ENCODE data around the gene NT5DC1.

Gene NT5DC1

GRCh38 chr6:116210750-116211425 is 110.2 kb downstream of the NT5DC1 start:
- Histone ChIP-seq H3K36me3 (ENCODE audit: control insufficient read depth, insufficient read depth, low read length) (no peaks in the 10 kb centered on the region), H3K4me3 (ENCODE audit: low read length) (no peak overlapping the region), H3K9me3 (ENCODE audit: control insufficient read depth, insufficient read depth, low read length) (no peaks in the 10 kb centered on the region), H3K27ac (ENCODE audit: low read length) (no peak overlapping the region), H3K4me1 (ENCODE audit: control insufficient read depth, insufficient read depth, low read length) (no peaks in the 10 kb centered on the region), H3K27me3 (ENCODE audit: control insufficient read depth, insufficient read depth, low read length) (no peaks in the 10 kb centered on the region)
- WGBS (ENCODE audit: insufficient coverage, insufficient read length), result no CpG with 5 or more reads among the region's 3 CpGs
- DNase-seq (ENCODE audit: low read depth, low spot score), result no peak

GRCh38 chr6:116214681-116215080 is 114.0 kb downstream of the NT5DC1 start:
- Histone ChIP-seq H3K4me3 (ENCODE audit: low read length) (no peak overlapping the region), H3K27me3 (ENCODE audit: control insufficient read depth, insufficient read depth, low read length) (no peaks in the 10 kb centered on the region), H3K4me1 (ENCODE audit: control insufficient read depth, insufficient read depth, low read length) (no peaks in the 10 kb centered on the region), H3K9me3 (ENCODE audit: control insufficient read depth, insufficient read depth, low read length) (no peaks in the 10 kb centered on the region), H3K27ac (ENCODE audit: low read length) (no peak overlapping the region), H3K36me3 (ENCODE audit: control insufficient read depth, insufficient read depth, low read length) (no peaks in the 10 kb centered on the region)
- DNase-seq (ENCODE audit: low read depth, low spot score), result no peak
- WGBS (ENCODE audit: insufficient coverage, insufficient read length), result no CpG with 5 or more reads among the region's 1 CpG

- H3K4me3 ChIP-seq (ENCODE audit: low read length), result no peak overlapping the region
- no peaks in the 10 kb centered on the region for H3K4me1 ChIP-seq (ENCODE audit: control insufficient read depth, insufficient read depth, low read length)
- no peaks in the 10 kb centered on the region for H3K27me3 ChIP-seq (ENCODE audit: control insufficient read depth, insufficient read depth, low read length)
- H3K27ac ChIP-seq (ENCODE audit: low read length), result no peak overlapping the region
- no CpG with 5 or more reads among the region's 5 CpGs for WGBS (ENCODE audit: insufficient coverage, insufficient read length)
- no peaks in the 10 kb centered on the region for H3K36me3 ChIP-seq (ENCODE audit: control insufficient read depth, insufficient read depth, low read length)
- DNase-seq (ENCODE audit: low read depth, low spot score), result no peak
- H3K9me3 ChIP-seq (ENCODE audit: control insufficient read depth, insufficient read depth, low read length), result no peaks in the 10 kb centered on the region
These were observed 114.8 kb downstream of the NT5DC1 start for GRCh38 chr6:116215414-116215813.

GRCh38 chr6:116217069-116217468 is 116.4 kb downstream of the NT5DC1 start:
- no peak overlapping the region for H3K27ac ChIP-seq (ENCODE audit: low read length)
- no peak for DNase-seq (ENCODE audit: low read depth, low spot score)

GRCh38 chr6:116218172-116218633 is 117.5 kb downstream of the NT5DC1 start:
- no CpG with 5 or more reads among the region's 3 CpGs for WGBS (ENCODE audit: insufficient coverage, insufficient read length)
- Histone ChIP-seq H3K4me1 (ENCODE audit: control insufficient read depth, insufficient read depth, low read length) (no peaks in the 10 kb centered on the region), H3K4me3 (ENCODE audit: low read length) (no peak overlapping the region), H3K27ac (ENCODE audit: low read length) (no peak overlapping the region), H3K27me3 (ENCODE audit: control insufficient read depth, insufficient read depth, low read length) (no peaks in the 10 kb centered on the region), H3K9me3 (ENCODE audit: control insufficient read depth, insufficient read depth, low read length) (no peaks in the 10 kb centered on the region), H3K36me3 (ENCODE audit: control insufficient read depth, insufficient read depth, low read length) (no peaks in the 10 kb centered on the region)
- DNase-seq (ENCODE audit: low read depth, low spot score), result no peak

More at GRCh38 chr6:116217069-116217468, 116.4 kb downstream of the NT5DC1 start:
- WGBS (ENCODE audit: insufficient coverage, insufficient read length), result no CpG with 5 or more reads among the region's 1 CpG
- Histone ChIP-seq H3K36me3 (ENCODE audit: control insufficient read depth, insufficient read depth, low read length) (no peaks in the 10 kb centered on the region), H3K4me1 (ENCODE audit: control insufficient read depth, insufficient read depth, low read length) (no peaks in the 10 kb centered on the region), H3K4me3 (ENCODE audit: low read length) (no peak overlapping the region), H3K27me3 (ENCODE audit: control insufficient read depth, insufficient read depth, low read length) (no peaks in the 10 kb centered on the region), H3K9me3 (ENCODE audit: control insufficient read depth, insufficient read depth, low read length) (no peaks in the 10 kb centered on the region)

DNA sequence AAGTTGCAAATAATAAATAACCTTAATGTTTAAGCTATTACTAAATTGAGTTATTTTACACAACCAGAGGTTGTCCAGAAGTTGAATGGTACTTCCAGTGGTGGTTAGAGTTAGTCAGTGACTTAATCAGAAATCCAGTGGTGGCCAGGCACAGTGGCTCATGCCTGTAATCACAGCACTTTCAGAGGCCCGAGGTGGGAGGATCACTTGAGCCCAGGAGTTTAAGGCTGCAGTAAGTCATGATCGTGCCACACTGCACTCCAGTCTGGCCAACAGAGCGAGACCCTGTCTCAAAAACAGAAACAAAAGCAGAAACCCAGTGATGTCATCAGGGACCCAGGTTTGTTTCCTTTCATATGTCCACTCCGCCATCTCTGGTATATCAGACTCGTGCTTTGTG is 118.2 kb downstream of the NT5DC1 start:
- H3K9me3 ChIP-seq (ENCODE audit: control insufficient read depth, insufficient read depth, low read length), result no peaks in the 10 kb centered on the region
- H3K36me3 ChIP-seq (ENCODE audit: control insufficient read depth, insufficient read depth, low read length), result no peaks in the 10 kb centered on the region
- H3K27ac ChIP-seq (ENCODE audit: low read length), result no peak overlapping the region
- no peak for DNase-seq (ENCODE audit: low read depth, low spot score)
- no CpG with 5 or more reads among the region's 5 CpGs for WGBS (ENCODE audit: insufficient coverage, insufficient read length)
- H3K4me3 ChIP-seq (ENCODE audit: low read length), result no peak overlapping the region
- no peaks in the 10 kb centered on the region for H3K4me1 ChIP-seq (ENCODE audit: control insufficient read depth, insufficient read depth, low read length)
- H3K27me3 ChIP-seq (ENCODE audit: control insufficient read depth, insufficient read depth, low read length), result no peaks in the 10 kb centered on the region

- no peak for DNase-seq (ENCODE audit: low read depth, low spot score)
- WGBS (ENCODE audit: insufficient coverage, insufficient read length), result no CpG with 5 or more reads among the region's 3 CpGs
- Histone ChIP-seq H3K36me3 (ENCODE audit: control insufficient read depth, insufficient read depth, low read length) (no peaks in the 10 kb centered on the region), H3K9me3 (ENCODE audit: control insufficient read depth, insufficient read depth, low read length) (no peaks in the 10 kb centered on the region), H3K27me3 (ENCODE audit: control insufficient read depth, insufficient read depth, low read length) (no peaks in the 10 kb centered on the region), H3K27ac (ENCODE audit: low read length) (no peak overlapping the region), H3K4me1 (ENCODE audit: control insufficient read depth, insufficient read depth, low read length) (peaks cover 2% of the 10 kb centered on the region; the same call in 1 of the 2 replicates), H3K4me3 (ENCODE audit: low read length) (no peak overlapping the region)
These were observed 120.4 kb downstream of the NT5DC1 start for GRCh38 chr6:116221067-116221466.

- H3K27me3 ChIP-seq (ENCODE audit: control insufficient read depth, insufficient read depth, low read length), result no peaks in the 10 kb centered on the region
- peaks cover 2% of the 10 kb centered on the region; the same call in 1 of the 2 replicates for H3K4me1 ChIP-seq (ENCODE audit: control insufficient read depth, insufficient read depth, low read length)
- H3K9me3 ChIP-seq (ENCODE audit: control insufficient read depth, insufficient read depth, low read length), result no peaks in the 10 kb centered on the region
- H3K27ac ChIP-seq (ENCODE audit: low read length), result no peak overlapping the region
- H3K36me3 ChIP-seq (ENCODE audit: control insufficient read depth, insufficient read depth, low read length), result no peaks in the 10 kb centered on the region
- H3K4me3 ChIP-seq (ENCODE audit: low read length), result no peak overlapping the region
- DNase-seq (ENCODE audit: low read depth, low spot score), result no peak
- no CpG with 5 or more reads among the region's 2 CpGs for WGBS (ENCODE audit: insufficient coverage, insufficient read length)
These were observed 121.3 kb downstream of the NT5DC1 start for GRCh38 chr6:116221911-116222310.

GRCh38 chr6:116223355-116223754 is 122.7 kb downstream of the NT5DC1 start:
- Histone ChIP-seq H3K9me3 (ENCODE audit: control insufficient read depth, insufficient read depth, low read length) (no peaks in the 10 kb centered on the region), H3K4me3 (ENCODE audit: low read length) (no peak overlapping the region), H3K36me3 (ENCODE audit: control insufficient read depth, insufficient read depth, low read length) (no peaks in the 10 kb centered on the region), H3K27ac (ENCODE audit: low read length) (no peak overlapping the region), H3K4me1 (ENCODE audit: control insufficient read depth, insufficient read depth, low read length) (peaks cover 2% of the 10 kb centered on the region; the same call in 1 of the 2 replicates), H3K27me3 (ENCODE audit: control insufficient read depth, insufficient read depth, low read length) (no peaks in the 10 kb centered on the region)
- WGBS (ENCODE audit: insufficient coverage, insufficient read length), result no CpG with 5 or more reads among the region's 3 CpGs
- no peak for DNase-seq (ENCODE audit: low read depth, low spot score)

GRCh38 chr6:116229287-116229913 is 128.7 kb downstream of the NT5DC1 start:
- H3K36me3 ChIP-seq (ENCODE audit: control insufficient read depth, insufficient read depth, low read length), result no peaks in the 10 kb centered on the region
- peak; percentile 96 for DNase-seq (ENCODE audit: low read depth, low spot score)
- H3K9me3 ChIP-seq (ENCODE audit: control insufficient read depth, insufficient read depth, low read length), result no peaks in the 10 kb centered on the region
- no peak overlapping the region for H3K4me3 ChIP-seq (ENCODE audit: low read length)
- H3K27ac ChIP-seq (ENCODE audit: low read length), result no peak overlapping the region
- peaks cover 1% of the 10 kb centered on the region; the same call in 1 of the 2 replicates for H3K4me1 ChIP-seq (ENCODE audit: control insufficient read depth, insufficient read depth, low read length)
- no CpG with 5 or more reads among the region's 17 CpGs for WGBS (ENCODE audit: insufficient coverage, insufficient read length)
- no peaks in the 10 kb centered on the region for H3K27me3 ChIP-seq (ENCODE audit: control insufficient read depth, insufficient read depth, low read length)
